OCI-M2 (cell line): ENCODE results near the gene OR52A5.

Source experiments
- DNase-seq: peaks from one replicate; lab custom pipeline; 2025; ENCODE audit not compliant: unreplicated experiment; lab: John Stamatoyannopoulos, UW

The OR52A5 gene

DNA sequence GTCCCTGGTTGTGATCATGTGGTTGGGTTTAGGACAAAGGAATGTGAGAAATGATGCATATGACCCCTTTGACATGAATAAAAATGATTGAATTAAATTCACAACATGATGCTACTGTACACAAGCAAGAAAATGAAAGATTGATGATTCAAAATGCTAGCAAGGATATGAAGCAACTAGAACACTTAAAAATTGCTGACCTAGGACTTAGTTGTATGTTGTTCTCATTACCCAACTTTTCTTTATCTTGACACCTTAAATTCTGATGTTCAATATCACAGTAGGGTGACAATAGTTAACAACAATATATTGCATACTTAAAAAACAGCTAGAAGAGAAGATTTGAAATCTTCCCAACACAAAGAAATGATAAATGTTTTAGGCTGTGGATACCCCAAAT lies 20.6 kb downstream of the OR52A5 start:
- no peak for DNase-seq

DNA sequence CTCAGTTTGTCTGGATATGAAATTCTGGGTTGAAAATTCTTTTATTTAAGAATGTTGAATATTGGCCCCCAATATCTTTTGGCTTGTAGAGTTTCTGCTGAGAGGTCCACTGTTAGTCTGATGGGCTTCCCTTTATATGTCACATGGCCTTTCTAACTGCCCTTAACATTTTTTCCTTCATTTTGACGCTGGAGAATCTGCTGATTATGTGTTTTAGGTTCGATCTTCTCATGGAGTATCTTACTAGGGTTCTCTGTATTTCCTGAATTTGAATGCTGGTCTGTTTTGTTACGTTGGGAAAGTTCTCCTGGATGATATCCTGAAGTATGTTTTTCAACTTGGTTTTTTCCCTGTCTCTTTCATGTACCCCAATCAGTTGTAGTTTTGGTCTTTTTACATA lies 22.8 kb downstream of the OR52A5 start:
- no peak for DNase-seq

DNA sequence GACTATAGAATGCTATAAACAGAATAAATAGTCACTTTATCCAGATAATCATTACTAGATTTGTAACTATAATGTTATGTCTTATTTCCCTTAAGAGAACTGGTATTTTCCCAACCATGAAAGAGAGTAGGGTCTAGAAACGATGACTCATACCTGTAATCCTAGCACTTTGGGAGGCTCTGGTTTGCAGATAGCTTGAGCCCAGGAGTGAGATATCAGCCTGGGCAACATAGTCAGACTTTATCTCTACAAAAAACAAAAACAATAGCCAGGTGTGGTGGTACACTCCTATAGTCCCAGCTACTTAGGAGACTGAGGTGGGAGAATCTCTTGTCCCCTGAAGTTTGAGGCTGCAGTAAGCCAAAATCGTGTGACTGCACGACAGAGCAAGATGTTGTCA lies 30.9 kb downstream of the OR52A5 start:
- no peak for DNase-seq

GRCh38 chr11:5103066-5103465 lies 35.1 kb downstream of the OR52A5 start:
- no peak for DNase-seq

GRCh38 chr11:5102246-5102645 lies 35.9 kb downstream of the OR52A5 start:
- DNase-seq = no peak

DNA sequence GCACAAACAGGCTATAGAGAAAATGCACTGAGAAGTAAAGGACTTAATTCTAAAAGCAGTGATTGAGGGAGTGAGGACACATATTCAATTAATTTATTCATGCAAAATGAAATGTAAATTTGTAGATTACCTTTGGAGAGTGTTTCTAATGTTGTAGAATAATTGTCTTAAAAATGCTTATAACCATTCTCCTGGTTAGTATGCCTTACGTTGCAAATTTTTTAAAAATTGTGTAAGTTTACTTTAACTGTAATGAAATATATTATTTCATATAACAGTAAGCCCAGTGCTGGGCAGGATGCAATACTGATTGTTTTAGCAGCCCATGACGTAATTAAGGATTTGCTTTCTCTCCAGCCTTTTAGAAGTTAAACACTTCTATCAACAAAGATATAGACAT lies 42.1 kb downstream of the OR52A5 start:
- no peak for DNase-seq

DNA sequence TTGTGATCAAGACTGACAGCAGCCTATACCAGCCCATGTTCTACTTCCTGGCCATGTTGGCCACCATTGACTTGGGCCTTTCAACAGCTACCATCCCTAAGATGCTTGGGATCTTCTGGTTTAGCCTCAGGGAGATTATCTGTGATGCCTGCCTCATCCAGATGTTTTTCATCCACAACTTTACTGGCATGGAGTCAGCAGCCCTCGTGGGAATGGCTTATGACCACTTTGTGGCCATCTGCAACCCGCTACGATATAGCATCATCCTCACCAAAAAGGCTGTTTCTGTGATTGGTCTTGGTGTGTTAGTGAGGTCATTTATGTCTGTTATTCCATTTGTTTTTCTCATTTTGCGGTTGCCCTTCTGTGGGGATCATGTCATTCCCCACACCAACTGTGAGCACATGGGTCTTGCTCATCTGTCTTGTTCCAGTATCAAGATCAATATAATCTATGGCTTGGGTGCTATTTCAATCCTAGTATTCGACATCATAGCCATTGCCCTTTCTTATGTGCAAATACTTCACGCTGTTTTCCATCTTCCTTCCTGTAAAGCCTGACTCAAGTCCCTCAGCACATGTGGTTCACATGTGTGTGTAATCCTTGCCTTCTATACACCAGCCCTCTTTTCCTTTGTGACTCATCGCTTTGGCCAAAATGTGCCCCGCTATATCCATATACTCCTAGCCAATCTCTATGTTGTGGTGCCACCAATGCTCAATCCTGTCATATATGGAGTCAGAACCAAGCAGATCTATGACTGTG lies 45.2 kb downstream of the OR52A5 start:
- DNase-seq = no peak

- DNase-seq = no peak
Measured at GRCh38 chr11:5090668-5091067, 47.5 kb downstream of the OR52A5 start.

DNA sequence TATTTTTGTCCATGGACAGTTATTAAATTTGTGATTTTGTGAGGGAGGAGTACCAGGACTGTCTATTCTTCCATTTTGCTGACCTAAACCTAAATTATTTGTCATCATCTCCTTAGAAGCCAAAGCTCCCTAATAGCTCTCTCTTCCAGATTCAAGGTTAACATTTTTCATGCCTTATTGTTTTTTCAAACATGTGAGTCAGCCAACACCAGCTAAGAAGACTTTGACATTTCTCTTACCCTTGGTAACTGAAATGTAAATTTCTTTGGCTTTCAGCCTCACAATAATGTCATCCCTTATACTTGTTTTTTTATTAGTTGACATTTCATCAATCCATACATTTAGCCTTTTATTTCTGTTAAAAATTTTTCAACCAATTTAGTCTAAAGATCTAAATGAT lies 49.6 kb downstream of the OR52A5 start:
- no peak for DNase-seq

GRCh38 chr11:5083602-5084001 lies 54.6 kb downstream of the OR52A5 start:
- DNase-seq = no peak

DNA sequence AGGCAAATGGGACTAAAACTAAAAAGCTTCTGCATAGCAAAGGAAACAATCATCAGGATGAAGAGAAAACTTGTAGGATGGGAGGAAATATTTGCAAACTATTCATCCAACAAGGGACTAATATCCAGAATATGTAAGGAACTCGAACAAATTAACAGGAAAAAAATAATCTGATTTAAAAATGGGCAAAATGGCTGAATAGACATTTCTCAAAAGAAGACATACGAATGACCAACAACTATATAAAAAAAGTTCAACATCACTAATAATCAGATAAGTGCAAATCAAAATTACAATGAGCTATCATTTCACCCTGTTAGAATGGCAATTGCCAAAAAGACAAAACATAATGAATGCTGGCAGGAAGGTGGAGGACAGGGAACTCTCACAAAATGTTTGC lies 56.8 kb downstream of the OR52A5 start:
- DNase-seq = no peak
